ENCODE measurements around the gene GIMAP6. TPM values are rescaled to one million over a fixed set of nuclear protein-coding genes. Genes with fewer than 3 reads are reported as not detected.

The GIMAP6 gene
- total RNA-seq, 1 experiment from 2014 or later: 0.13 TPM

GRCh38 chr7:150641854-150642253, 9.7 kb upstream of the GIMAP6 start:
- Mint-ChIP-seq H3K4me3 (no peak overlapping the region), H3K27ac (no peak overlapping the region), H3K9me3 (peaks cover 41% of the 10 kb centered on the region), H3K4me1 (no peaks in the 10 kb centered on the region), H3K36me3 (peaks cover 4% of the 10 kb centered on the region; the same call in 1 of the 2 replicates), H3K27me3 (ENCODE audit: low read depth) (peaks cover 26% of the 10 kb centered on the region)
- CTCF ChIA-PET: no interaction called here
- POLR2A ChIA-PET: no interaction called here
- DNase-seq (ENCODE audit: low spot score) (no peak), ATAC-seq (no peak)
- TF ChIP-seq ZNF263 (CRISPR knock-in tag; IDR thresholded peaks at IDR 0.05; ENCODE audit: low read depth) (no peak), OVOL2 (CRISPR knock-in tag; IDR thresholded peaks at IDR 0.05; ENCODE audit: borderline replicate concordance) (no peak), E2F5 (CRISPR knock-in tag; IDR thresholded peaks at IDR 0.05) (no peak), JAZF1 (CRISPR knock-in tag; IDR thresholded peaks at IDR 0.05) (no peak), TEAD1 (CRISPR knock-in tag; IDR thresholded peaks at IDR 0.05) (no peak), NFATC4 (CRISPR knock-in tag; IDR thresholded peaks at IDR 0.05) (no peak), JUN (CRISPR knock-in tag; IDR thresholded peaks at IDR 0.05) (no peak), AR (CRISPR knock-in tag; IDR thresholded peaks at IDR 0.05) (no peak), RORB (CRISPR knock-in tag; IDR thresholded peaks at IDR 0.05) (no peak)

- no peak overlapping the region for H3K27ac Mint-ChIP-seq
- TF ChIP-seq TCF7 (CRISPR knock-in tag; IDR thresholded peaks at IDR 0.05; ENCODE audit: low read depth): no peak
- no peak for TF ChIP-seq MLX (CRISPR knock-in tag; IDR thresholded peaks at IDR 0.05)
- no peak for TF ChIP-seq PRDM15 (CRISPR knock-in tag; IDR thresholded peaks at IDR 0.05)
- no peak for TF ChIP-seq ZNF232 (CRISPR knock-in tag; IDR thresholded peaks at IDR 0.05)
- no peak for TF ChIP-seq ZNF138 (CRISPR knock-in tag; conservative IDR thresholded peaks at IDR 0.05)
- no peak for TF ChIP-seq KAT7 (CRISPR knock-in tag; IDR thresholded peaks at IDR 0.05; ENCODE audit: borderline replicate concordance)
- no peak for TF ChIP-seq SOX15 (CRISPR knock-in tag; IDR thresholded peaks at IDR 0.05)
- TF ChIP-seq USF2 (CRISPR knock-in tag; IDR thresholded peaks at IDR 0.05): no peak
- TF ChIP-seq STAT6 (CRISPR knock-in tag; conservative IDR thresholded peaks at IDR 0.05; ENCODE audit: low read depth): no peak
- no peak for TF ChIP-seq ZNF671 (CRISPR knock-in tag; IDR thresholded peaks at IDR 0.05)
- TF ChIP-seq RELA (CRISPR knock-in tag; IDR thresholded peaks at IDR 0.05; ENCODE audit: borderline replicate concordance): no peak
- no peak for TF ChIP-seq AR (CRISPR knock-in tag; IDR thresholded peaks at IDR 0.05)
- TF ChIP-seq ZNF416 (CRISPR knock-in tag; IDR thresholded peaks at IDR 0.05): no peak
- TF ChIP-seq NFE2L1 (CRISPR knock-in tag; IDR thresholded peaks at IDR 0.05): no peak
- no peak for TF ChIP-seq CREB1 (CRISPR knock-in tag; IDR thresholded peaks at IDR 0.05)
- no peak overlapping the region for H3K4me3 Mint-ChIP-seq
- no peak for DNase-seq (ENCODE audit: low spot score)
- H3K9me3 Mint-ChIP-seq: peaks cover 37% of the 10 kb centered on the region
- ChIA-PET POLR2A (no interaction called here), CTCF (no interaction called here)
- H3K27me3 Mint-ChIP-seq (ENCODE audit: low read depth): peaks cover 26% of the 10 kb centered on the region
- no peak for ATAC-seq
- H3K4me1 Mint-ChIP-seq: no peaks in the 10 kb centered on the region
- 0 out of 2 replicates have a peak, but pooled peaks cover 4% of the 10 kb centered on the region for H3K36me3 Mint-ChIP-seq
These were observed 1.7 kb upstream of the GIMAP6 start for GRCh38 chr7:150633926-150634325.
